Heart left ventricle (tissue), 13 donors: ENCODE results near the gene PRDX6.

Experiments
- CTCF ChIP-seq, 12 donors: fragments of 200-600 bp; sonication (generic) in 4 of 12; IDR thresholded peaks; one replicate each; pipeline versions ENCODE4 v1.5.0 to v1.8.0; 2018 to 2022; ENCODE audit warnings: antibody characterized with exemption in 12 of 12, mild to moderate bottlenecking in 5 of 12
- POLR2A ChIP-seq, 2 donors: fragments of 450-650 bp; IDR thresholded peaks; one replicate each; pipeline ENCODE4 v1.6.1; 2017; ENCODE audit warnings: antibody characterized with exemption in 2 of 2, mild to moderate bottlenecking in 2 of 2, moderate library complexity in 2 of 2
- donor health status: ischemic (EF 13 %, LVEDD 7.1; RV severe dilation, severe dysfunction).
- donor health status: DM: no; HTN: yes; CAD: no.
- donor health status: DM: no; HTN: no; CAD: no.
- donor health status: ischemic (EF 25% LVEDD 6.9; RV normal size, moderate dysfunction).
- donor health status: ischemic (EF 25% LVEDD 5.7; RV mildly dilated, moderate dysfunction).
- donor health status: ischemic (EF 35%, LVEDD 5.7; RV mildly dilated, moderate dysfunction).
- donor health status: nonischemic (EF 11% LVEDD 7.7; RV severe dilation, severe dysfunction).
- donor health status: DM: yes; HTN: yes; CAD: no.
- donor health status: PGD.
- donor health status: ischemic (EF 29% LVEDD 5.4; RV normal size, mild dysfunction).
- donor health status: nonischemic (EF 23%, LVEDD 6.1; RV moderate dilation, normal function).

- TF ChIP-seq CTCF (IDR thresholded peaks at IDR 0.05) (no peak), POLR2A (IDR thresholded peaks at IDR 0.05) (no peak)
These were observed 904 bp upstream of the PRDX6 start for GRCh38 chr1:173476197-173476664.
